Activated T-helper 1 cell treated with Interleukin-2 at 50 U/mL for 16 hours (primary cell): Measurements from ENCODE around the gene DPP6.

ENCODE experiments used
- DNase-seq: peaks from one replicate; pipeline ENCODE4 v3.0.0-alpha.2; 2020; ENCODE audit warnings: low read depth

The DPP6 gene

GRCh38 chr7:154338701-154339506, 286.7 kb downstream of the DPP6 start:
- DNase-seq: no peak

DNA sequence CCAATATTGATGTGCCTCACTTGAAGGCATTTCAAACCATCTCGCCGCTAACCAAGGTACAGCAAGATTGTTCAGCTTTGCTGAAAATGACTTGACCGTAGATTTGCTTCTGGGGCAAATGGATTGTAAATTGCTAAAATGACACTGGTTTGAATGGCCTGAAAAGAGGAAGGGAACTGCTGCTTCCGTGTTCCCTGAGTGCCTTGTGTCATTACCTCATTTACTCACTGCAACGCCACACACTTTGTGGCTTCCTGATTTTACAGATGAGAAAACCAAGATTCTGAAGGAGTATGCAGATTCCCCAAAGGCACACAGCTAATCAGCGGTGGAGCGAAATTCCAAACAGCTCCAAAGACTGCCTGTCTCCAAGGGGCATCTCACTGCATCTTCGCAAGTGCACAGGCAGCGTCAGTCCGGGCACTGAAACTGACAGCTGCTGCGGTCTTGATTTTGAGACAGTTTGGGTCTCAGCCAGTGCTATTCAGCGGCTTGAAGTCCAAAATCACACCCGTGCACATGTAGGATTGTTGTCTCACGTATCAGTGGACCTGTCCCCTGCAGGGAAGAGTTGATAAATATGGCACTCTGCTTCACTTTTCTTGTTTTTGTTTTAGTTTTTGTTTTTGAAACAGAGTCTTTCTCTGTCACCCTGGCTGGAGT, 290.9 kb downstream of the DPP6 start:
- no peak for DNase-seq

DNA sequence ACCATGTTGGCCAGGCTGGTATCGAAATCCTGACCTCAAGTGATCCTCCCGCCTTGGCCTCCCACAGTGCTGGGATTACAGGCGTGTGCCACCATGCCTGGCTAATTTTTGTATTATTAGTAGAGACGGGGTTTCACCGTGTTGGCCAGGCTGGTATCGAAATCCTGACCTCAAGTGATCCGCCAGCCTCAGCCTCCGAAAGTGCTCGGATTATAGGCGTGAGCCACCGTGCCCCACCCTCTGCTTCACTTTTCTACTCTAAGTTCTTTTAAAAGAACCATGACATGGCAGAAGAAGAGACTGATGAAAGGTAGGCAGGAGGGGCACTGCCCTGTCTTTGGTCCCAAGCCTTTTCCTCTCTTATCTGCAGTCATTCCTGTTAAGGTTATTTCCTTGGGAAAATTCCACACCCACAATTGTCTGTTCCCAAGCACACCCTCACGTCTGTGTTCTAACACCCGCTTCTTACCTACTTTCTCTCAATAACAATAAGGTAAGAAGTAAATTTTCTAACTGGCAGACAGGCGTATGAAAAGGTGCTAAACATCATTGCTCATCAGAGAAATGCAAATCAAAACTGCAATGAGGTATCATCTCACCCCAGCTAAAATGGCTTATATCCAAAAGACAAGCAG, 291.7 kb downstream of the DPP6 start:
- DNase-seq: no peak

- no peak for DNase-seq
Measured at GRCh38 chr7:154345093-154345492, 292.9 kb downstream of the DPP6 start.

DNA sequence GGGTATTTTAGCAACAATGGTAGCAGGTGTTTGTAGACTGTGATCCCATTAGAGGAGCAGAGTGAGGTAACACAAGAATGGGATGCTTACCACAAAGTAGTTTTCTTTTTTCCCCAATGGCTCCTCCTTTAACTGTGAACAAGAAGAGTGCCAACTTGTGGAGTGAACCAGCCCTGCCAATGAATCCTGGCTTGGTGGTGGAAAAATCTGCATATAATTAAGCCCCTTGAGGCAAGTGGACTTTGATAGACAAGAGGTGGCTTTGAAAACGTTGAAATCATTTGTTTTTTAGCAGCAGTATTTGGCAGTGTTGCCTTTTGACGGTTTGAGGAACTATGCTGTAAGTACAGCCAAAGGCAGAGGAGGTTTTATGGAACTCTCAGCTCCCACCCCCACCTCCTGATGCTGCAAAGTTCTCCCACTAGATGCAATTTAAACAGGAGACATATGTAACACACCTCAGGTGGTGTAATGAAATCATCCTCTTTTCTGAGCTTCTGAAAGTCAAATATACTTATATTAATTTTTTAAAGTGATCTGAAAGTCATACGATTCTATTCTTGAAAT, 295.6 kb downstream of the DPP6 start:
- DNase-seq: no peak

GRCh38 chr7:154350892-154351291, 298.7 kb downstream of the DPP6 start:
- no peak for DNase-seq

GRCh38 chr7:154353355-154353767, 301.2 kb downstream of the DPP6 start:
- no peak for DNase-seq

- DNase-seq: no peak
Measured at GRCh38 chr7:154364170-154364569, 312.0 kb downstream of the DPP6 start.

- no peak for DNase-seq
Measured at GRCh38 chr7:154371424-154371823, 319.2 kb downstream of the DPP6 start.

- DNase-seq: no peak
Measured at GRCh38 chr7:154372011-154372601, 319.9 kb downstream of the DPP6 start.

DNA sequence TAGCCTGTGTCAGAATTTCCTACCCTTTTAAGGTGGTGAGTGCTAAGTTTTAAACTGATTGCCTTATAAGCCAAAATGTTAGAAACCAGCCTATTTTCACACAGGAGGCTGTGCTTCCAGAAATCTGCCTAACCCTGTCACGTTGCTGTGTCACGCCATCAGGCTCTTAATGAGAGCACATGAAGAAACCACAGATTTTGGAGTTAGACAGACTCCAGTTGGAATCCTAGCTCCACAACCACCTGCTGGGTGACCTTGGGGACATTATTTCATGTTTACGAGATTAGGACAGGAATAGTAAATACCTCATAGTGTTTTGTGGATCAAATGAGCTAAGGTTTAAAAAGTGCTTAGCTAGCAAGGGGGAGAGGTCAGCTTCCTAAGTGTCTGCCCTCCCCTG, 321.8 kb downstream of the DPP6 start:
- DNase-seq: no peak

- no peak for DNase-seq
Measured at GRCh38 chr7:154375956-154376355, 323.8 kb downstream of the DPP6 start.

DNA sequence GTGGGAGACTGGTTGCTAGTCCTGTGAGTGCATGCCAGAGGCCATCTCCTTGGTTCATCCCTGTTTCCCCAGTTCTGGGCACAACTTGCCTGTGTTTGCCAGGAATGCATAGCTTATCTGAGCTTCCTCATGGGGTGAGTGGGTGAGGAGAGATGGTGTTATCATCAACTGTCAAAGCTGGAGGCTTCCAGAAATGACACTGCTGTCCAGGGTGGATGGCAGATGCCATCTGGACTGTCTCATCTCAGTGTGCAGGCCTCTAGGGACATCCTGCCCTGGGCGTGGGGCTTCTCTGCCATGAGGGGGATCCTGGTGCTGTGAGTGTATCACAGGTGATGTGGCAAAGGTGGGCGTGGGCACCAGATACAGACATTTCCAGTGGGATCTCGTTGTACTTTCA, 328.6 kb downstream of the DPP6 start:
- DNase-seq: no peak

- no peak for DNase-seq
Measured at GRCh38 chr7:154383045-154383444, 330.8 kb downstream of the DPP6 start.

DNA sequence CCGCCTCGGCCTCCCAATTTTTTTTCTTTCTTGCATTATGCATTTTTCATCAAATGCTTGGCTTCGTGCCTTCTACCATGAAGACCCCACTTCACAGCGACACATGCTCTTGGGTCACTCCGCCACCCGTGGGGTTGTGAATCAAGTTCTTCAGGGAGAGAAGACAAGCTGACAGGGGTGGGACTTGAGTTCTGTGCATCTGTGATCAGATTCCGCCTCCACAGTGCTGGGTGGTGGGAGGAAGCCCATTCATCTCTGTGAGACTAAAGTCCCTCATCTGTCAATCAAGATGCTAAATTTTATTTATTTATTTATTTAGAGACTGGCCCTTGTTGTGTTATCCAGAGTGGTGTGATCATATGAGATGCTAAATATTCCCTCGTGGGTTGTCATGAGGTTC, 333.0 kb downstream of the DPP6 start:
- no peak for DNase-seq

- no peak for DNase-seq
Measured at GRCh38 chr7:154387252-154387651, 335.1 kb downstream of the DPP6 start.

GRCh38 chr7:154388412-154388811, 336.2 kb downstream of the DPP6 start:
- DNase-seq: no peak

DNA sequence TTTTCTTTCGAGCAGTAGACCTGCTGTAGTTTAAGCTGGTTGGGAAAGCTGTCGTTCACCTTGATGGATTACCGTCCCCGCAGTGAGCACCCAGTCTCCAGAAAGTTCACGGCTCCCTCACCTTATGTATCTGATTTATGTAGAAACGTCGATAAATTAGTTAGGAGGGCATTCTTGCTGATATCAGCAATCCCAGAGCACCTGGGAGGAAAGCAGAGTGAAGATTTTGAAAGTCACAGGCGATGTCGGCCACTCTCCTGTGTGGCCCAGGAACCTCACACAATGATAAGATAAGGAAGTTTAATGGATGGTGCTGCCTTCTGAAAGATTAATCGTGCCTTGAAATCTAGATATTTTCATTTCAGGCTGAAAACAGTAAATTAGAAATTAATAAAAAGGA, 336.8 kb downstream of the DPP6 start:
- DNase-seq: no peak

DNA sequence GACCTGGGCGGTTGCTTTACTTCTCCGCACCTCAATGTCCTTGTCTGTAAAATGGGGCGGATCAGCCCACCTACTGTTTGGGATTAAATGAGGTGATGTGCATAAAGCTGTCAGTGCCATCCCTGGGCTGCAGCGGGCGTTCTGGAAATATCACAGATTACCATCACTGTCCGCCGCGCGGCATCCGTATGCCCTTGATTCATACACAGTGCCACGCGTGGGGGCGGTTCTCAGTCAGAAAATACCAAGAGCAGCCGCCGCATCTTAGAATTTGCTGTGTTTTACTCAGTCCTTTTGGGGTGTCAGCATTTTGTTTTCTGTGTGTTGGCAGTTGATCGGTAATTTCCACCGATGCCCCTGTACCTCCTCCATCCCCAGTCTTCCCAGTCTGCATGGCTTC, 338.8 kb downstream of the DPP6 start:
- DNase-seq: no peak

DNA sequence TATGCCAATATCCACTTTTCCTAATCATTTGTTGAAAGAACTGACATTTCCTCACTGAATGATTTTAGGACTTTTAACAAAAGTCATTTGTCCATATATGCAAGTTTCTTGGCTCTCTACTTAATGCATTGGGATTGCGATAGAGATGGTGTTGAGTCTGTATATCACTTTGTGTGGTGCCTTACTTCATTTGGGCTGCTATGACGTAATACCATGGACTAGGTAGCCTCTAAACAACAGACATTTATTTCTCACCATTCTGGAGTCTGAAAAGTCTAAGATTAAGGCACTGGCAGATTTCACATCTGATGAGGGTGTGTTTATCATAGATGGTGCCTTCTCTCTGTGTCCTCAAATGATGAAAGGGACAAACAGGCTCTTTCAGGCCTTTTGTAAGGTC, 342.6 kb downstream of the DPP6 start:
- DNase-seq: no peak

DNA sequence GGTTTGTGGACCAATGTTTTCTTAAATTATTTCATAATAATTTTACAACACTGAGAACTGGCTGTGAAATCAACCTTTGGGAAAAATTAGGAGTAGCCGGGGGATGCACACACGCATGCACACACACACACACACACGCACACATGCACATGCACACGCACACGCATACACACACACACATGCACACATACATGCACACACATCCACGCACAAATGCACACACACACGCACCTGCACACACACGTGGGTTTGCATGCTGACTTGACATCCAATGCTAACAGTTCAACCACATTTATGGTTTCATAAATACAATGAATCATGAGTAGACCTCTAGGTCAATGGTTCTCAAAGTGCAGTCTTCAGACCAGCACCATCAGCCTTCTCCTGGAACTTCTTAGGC, 354.1 kb downstream of the DPP6 start:
- DNase-seq: no peak

DNA sequence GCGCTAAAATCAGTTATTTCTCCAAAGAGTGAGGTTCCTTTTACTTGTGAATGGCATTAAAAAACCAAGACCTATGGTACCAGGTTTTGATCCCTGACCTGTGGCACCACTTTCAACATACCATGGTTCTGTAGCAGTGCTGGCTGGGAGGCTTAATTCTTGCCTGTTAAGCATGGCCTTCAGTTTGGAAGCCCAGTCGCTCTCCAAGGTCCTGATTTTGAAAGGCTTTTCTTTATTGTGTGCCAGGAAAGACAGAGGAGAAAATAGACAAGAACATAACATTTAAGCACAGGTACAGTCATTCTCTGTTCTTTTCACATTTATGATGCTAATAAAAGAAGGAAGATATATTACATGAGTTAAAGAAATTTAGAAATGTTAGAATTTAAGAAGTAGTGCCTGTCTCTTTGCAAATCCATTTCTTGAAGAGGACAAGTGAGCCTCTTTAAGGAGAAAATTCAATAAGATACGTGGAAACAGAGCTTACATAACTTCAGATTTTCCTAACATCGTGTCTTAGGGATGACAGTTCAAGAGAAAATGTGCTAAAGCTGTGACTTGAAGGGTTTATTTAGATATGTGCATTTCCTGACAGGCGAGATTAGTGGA, 357.6 kb downstream of the DPP6 start:
- DNase-seq: no peak
